SK-N-SH treated with all-trans-retinoic acid at 6 μM for 48 hours (cell line): ENCODE measurements around the gene DAW1.

ENCODE experiments used
- RARB ChIP-seq: fragments of 250-450 bp; sonication (Bioruptor Pico); IDR thresholded peaks from 2 replicates; pipeline ENCODE4 v1.8.0; 2021; ENCODE audit warnings: mild to moderate bottlenecking, moderate library complexity
- ZNF565 ChIP-seq: fragments of 450-650 bp; formaldehyde crosslinking; conservative IDR thresholded peaks from 2 replicates; pipeline ENCODE4 v1.5.0; 2020; ENCODE audit warnings: low read depth, mild to moderate bottlenecking, moderate library complexity
- ZNF70 ChIP-seq: fragments of 450-650 bp; formaldehyde crosslinking; IDR thresholded peaks from 2 replicates; pipeline ENCODE4 v1.5.0; 2020; ENCODE audit warnings: mild to moderate bottlenecking, moderate library complexity
- TF ChIP-seq, protein P1 (sequence below): fragments of 250-450 bp; sonication (Bioruptor Pico); IDR thresholded peaks from 2 replicates; pipeline ENCODE4 v1.8.0; 2021; ENCODE audit warnings: low read depth, mild to moderate bottlenecking, moderate library complexity, borderline replicate concordance

DNA sequence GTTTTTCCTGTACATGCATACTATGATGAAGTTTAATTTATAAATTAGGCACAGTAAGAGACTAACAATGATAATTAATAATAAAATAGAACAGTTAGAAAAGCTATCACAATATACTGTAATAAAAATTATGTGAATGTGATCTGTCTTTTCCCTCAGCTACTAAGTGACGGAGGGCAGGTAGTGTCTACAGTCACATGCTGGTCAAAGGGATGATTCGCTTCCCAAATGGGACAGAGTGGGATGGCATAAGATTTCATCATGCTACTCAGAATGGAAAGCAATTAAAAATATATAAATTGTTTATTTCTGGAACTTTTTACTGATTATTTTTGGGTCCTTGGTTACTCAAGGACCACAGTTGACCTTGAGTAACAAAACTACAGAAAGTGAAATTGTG is 71.5 kb downstream of the DAW1 start:
- TF ChIP-seq ZNF565 (CRISPR knock-in tag), result no peak
- TF ChIP-seq RARB (CRISPR knock-in tag), result no peak
- no peak for TF ChIP-seq ZNF70 (CRISPR knock-in tag)
- TF ChIP-seq, protein P1, sequence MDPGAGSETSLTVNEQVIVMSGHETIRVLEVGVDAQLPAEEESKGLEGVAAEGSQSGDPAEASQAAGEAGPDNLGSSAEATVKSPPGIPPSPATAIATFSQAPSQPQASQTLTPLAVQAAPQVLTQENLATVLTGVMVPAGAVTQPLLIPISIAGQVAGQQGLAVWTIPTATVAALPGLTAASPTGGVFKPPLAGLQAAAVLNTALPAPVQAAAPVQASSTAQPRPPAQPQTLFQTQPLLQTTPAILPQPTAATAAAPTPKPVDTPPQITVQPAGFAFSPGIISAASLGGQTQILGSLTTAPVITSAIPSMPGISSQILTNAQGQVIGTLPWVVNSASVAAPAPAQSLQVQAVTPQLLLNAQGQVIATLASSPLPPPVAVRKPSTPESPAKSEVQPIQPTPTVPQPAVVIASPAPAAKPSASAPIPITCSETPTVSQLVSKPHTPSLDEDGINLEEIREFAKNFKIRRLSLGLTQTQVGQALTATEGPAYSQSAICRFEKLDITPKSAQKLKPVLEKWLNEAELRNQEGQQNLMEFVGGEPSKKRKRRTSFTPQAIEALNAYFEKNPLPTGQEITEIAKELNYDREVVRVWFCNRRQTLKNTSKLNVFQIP, result no peak
